DOHH2 (cell line): ENCODE results near the gene MEA1.
A peak's percentile ranks its signal among the peaks of the same experiment; 100 is the strongest.

ENCODE experiments used
- H3F3A ChIP-seq: fragments of 200-600 bp; sonication (generic), shearing (Covaris generic); 2 replicates; pipeline ENCODE4 v1.6.0; 2016; ENCODE audit warnings: antibody characterized with exemption, mild to moderate bottlenecking; ENCODE audit not compliant: control insufficient read depth, insufficient read depth
- H3K27ac ChIP-seq: fragments of 200-600 bp; sonication (generic); 2 replicates; pipeline ENCODE4 v1.5.1; 2014; ENCODE audit warnings: low read depth, mild to moderate bottlenecking, low read length, moderate library complexity
- H3K27me3 ChIP-seq: fragments of 200-600 bp; sonication (generic); 2 replicates; pipeline ENCODE4 v1.6.1; 2014; ENCODE audit warnings: mild to moderate bottlenecking, low read length, mixed read lengths; ENCODE audit not compliant: control insufficient read depth
- H3K36me3 ChIP-seq: fragments of 200-600 bp; sonication (generic); 2 replicates; pipeline ENCODE4 v1.6.1; 2014; ENCODE audit warnings: mild to moderate bottlenecking, low read length, moderate library complexity, mixed read lengths; ENCODE audit not compliant: control insufficient read depth
- H3K4me1 ChIP-seq: fragments of 200-600 bp; sonication (generic); 2 replicates; pipeline ENCODE4 v1.6.1; 2014; ENCODE audit warnings: mild to moderate bottlenecking, low read length, mixed read lengths; ENCODE audit not compliant: control insufficient read depth
- H3K4me2 ChIP-seq: fragments of 200-600 bp; sonication (generic); 2 replicates; pipeline ENCODE4 v1.6.0; 2014; ENCODE audit warnings: mild to moderate bottlenecking, low read length, moderate library complexity
- H3K4me3 ChIP-seq: fragments of 200-600 bp; sonication (generic); 2 replicates; pipeline ENCODE4 v1.5.1; 2014; ENCODE audit warnings: mild to moderate bottlenecking, low read length, mixed read lengths
- H3K79me2 ChIP-seq: fragments of 200-600 bp; sonication (generic); 2 replicates; pipeline ENCODE4 v1.6.1; 2014; ENCODE audit warnings: mild to moderate bottlenecking, low read length, mixed read lengths; ENCODE audit not compliant: control insufficient read depth
- H3K9me2 ChIP-seq: fragments of 200-600 bp; sonication (generic); replicated peaks from 2 replicates; pipeline ENCODE4 v1.6.1; 2014; ENCODE audit warnings: mild to moderate bottlenecking, low read length, mixed read lengths; ENCODE audit not compliant: control insufficient read depth
- H3K9me3 ChIP-seq: fragments of 200-600 bp; sonication (generic); 2 replicates; pipeline ENCODE4 v1.6.1; 2014; ENCODE audit warnings: antibody characterized with exemption, low read length, mixed read lengths; ENCODE audit not compliant: control insufficient read depth, insufficient read depth
- H4K20me1 ChIP-seq: fragments of 200-600 bp; sonication (generic); 2 replicates; pipeline ENCODE4 v1.6.0; 2014; ENCODE audit warnings: low read depth, mild to moderate bottlenecking, antibody characterized with exemption, low read length, moderate library complexity; ENCODE audit not compliant: control insufficient read depth, insufficient read depth
- EZH2phosphoT487 ChIP-seq: fragments of 200-600 bp; sonication (generic); IDR thresholded peaks from 2 replicates; pipeline ENCODE4 v1.6.1; 2017; ENCODE audit warnings: borderline replicate concordance, mild to moderate bottlenecking, antibody characterized with exemption, low read length, moderate library complexity, mixed read lengths
- TF ChIP-seq, protein P1 (sequence below): fragments of 200-600 bp; sonication (generic); IDR thresholded peaks from one replicate; pipeline ENCODE4 v1.5.1; 2014; ENCODE audit warnings: antibody characterized with exemption, mild to moderate bottlenecking, low read depth, low read length; ENCODE audit not compliant: poor library complexity, severe bottlenecking

The MEA1 gene

DNA sequence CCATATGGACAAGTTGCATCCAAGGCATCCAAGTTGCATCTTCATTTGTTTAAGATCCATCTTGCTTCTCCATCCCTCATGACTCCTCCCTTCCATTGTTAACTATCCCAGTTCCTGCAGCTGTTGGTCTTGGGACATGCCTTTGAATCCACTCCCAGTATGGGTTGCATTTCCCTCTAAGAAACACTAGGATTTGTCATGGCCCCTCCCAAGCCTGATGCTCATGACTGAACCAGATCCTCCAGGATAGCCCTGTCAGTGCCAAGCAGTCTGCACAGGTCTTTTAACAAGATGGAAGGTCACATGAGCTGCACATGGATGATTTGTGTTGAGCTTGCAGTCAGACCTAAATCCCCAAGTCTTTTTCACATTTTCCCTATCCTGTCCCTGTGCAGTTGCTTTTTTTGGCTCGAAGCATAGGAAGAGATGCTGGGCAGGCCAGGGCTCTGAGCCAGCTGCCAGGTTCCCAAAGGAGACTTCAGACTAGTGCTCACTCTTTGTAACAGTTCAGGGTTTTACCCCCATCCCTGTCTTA, 25.2 kb downstream of the MEA1 start:
- no peak overlapping the region for H3K27ac ChIP-seq
- H3K9me2 ChIP-seq: no peaks in the 10 kb centered on the region
- H3K9me3 ChIP-seq: no peaks in the 10 kb centered on the region
- H3K36me3 ChIP-seq: peaks cover 23% of the 10 kb centered on the region
- H3K79me2 ChIP-seq: peaks cover 29% of the 10 kb centered on the region
- no peak overlapping the region for H3K4me2 ChIP-seq
- no peaks in the 10 kb centered on the region for H3K27me3 ChIP-seq
- no peaks in the 10 kb centered on the region for H4K20me1 ChIP-seq
- no peaks in the 10 kb centered on the region for H3F3A ChIP-seq
- no peak overlapping the region for H3K4me3 ChIP-seq
- peaks cover 16% of the 10 kb centered on the region for H3K4me1 ChIP-seq
- TF ChIP-seq, protein P1, sequence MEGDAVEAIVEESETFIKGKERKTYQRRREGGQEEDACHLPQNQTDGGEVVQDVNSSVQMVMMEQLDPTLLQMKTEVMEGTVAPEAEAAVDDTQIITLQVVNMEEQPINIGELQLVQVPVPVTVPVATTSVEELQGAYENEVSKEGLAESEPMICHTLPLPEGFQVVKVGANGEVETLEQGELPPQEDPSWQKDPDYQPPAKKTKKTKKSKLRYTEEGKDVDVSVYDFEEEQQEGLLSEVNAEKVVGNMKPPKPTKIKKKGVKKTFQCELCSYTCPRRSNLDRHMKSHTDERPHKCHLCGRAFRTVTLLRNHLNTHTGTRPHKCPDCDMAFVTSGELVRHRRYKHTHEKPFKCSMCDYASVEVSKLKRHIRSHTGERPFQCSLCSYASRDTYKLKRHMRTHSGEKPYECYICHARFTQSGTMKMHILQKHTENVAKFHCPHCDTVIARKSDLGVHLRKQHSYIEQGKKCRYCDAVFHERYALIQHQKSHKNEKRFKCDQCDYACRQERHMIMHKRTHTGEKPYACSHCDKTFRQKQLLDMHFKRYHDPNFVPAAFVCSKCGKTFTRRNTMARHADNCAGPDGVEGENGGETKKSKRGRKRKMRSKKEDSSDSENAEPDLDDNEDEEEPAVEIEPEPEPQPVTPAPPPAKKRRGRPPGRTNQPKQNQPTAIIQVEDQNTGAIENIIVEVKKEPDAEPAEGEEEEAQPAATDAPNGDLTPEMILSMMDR: no peak
- TF ChIP-seq EZH2phosphoT487: no peak

DNA sequence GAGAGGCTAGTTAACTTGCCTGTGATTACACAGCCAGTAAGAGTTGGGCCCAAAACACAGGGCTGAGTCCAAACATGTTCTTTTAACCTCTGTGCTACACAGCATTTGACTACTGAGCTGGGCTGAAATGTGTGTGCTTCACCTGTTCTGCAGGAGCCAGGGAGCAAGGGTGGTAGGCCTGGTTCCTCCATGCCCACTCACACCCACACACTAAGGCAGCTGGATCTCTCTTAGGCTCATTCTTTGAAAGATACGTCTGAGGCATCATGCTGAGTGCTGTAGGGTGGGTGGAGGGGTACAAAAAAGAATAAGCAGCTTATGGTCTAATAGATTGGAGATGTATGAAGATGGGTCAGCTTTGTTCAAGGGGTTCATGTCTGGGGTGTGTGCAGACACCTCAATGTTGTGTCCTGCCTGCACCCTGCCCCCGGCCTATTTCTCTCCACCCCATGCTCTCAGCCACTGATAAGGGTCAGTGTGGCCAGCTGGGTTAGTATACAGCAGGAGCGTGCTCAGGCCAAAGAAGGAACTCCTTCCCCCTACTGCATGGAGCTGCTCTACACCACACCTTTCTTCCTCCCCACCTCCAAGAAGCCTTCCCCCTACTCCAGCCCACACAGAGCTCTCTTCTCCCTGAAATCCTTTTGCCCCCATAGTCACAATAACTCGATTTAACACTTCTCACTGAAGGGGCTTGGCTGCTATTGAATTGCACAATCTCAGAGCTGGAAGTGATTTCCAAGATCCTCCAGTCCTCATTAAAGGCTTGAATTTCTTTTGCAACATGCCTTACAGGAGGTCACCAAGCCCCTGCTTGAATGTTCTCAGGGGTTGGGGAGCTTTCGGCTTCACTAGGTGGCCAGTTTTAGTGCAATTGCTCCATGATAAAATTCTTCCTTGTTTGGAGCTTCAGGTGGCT, 26.0 kb downstream of the MEA1 start:
- no peaks in the 10 kb centered on the region for H3K9me2 ChIP-seq
- H3K4me3 ChIP-seq: no peak overlapping the region
- H3K36me3 ChIP-seq: peaks cover 23% of the 10 kb centered on the region
- H3K27ac ChIP-seq: no peak overlapping the region
- TF ChIP-seq EZH2phosphoT487: no peak
- TF ChIP-seq, protein P1: no peak
- no peaks in the 10 kb centered on the region for H3K27me3 ChIP-seq
- no peaks in the 10 kb centered on the region for H3F3A ChIP-seq
- no peak overlapping the region for H3K4me2 ChIP-seq
- no peaks in the 10 kb centered on the region for H4K20me1 ChIP-seq
- H3K4me1 ChIP-seq: peaks cover 17% of the 10 kb centered on the region
- H3K9me3 ChIP-seq: no peaks in the 10 kb centered on the region
- peaks cover 29% of the 10 kb centered on the region for H3K79me2 ChIP-seq

DNA sequence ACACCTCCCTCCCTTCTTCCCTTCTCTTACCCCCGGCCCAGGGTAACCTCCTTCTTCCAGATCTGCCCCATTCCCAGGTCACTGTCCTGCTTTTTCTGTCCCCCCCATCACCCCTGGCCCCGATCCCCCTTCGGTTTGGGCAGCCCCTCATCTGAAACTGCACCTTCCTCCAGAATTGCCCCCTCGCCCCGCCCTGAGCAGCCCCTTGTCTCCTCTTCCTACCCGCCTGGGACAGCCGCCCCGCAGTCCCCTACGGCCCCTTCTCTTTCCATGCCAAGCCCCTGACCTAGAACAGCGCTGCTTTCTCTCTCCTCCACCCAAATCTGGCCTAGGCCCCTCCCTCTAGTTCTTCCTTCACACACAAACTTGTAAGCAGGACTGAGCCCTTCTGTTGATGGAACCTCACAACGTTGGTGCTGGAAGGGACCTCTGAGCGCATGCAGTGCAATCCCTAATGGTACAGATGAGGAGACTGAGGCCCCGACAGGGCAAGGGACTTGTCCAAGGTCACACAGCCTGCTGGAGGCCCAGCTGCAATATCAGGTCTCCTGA, 28.7 kb downstream of the MEA1 start:
- H4K20me1 ChIP-seq: no peaks in the 10 kb centered on the region
- peaks cover 29% of the 10 kb centered on the region for H3K79me2 ChIP-seq
- peak overlapping the region; percentile 89 for H3K4me2 ChIP-seq
- TF ChIP-seq, protein P1: no peak
- no peak for TF ChIP-seq EZH2phosphoT487
- peaks cover 10% of the 10 kb centered on the region for H3K36me3 ChIP-seq
- H3K27ac ChIP-seq: peak overlapping the region; percentile 22; the same call in 1 of the 2 replicates
- H3F3A ChIP-seq: peaks cover 4% of the 10 kb centered on the region; the same call in 1 of the 2 replicates
- H3K9me3 ChIP-seq: no peaks in the 10 kb centered on the region
- H3K4me1 ChIP-seq: peaks cover 24% of the 10 kb centered on the region
- H3K27me3 ChIP-seq: no peaks in the 10 kb centered on the region
- H3K9me2 ChIP-seq: no peaks in the 10 kb centered on the region
- peak overlapping the region; percentile 89 for H3K4me3 ChIP-seq
